ENCODE measurements around the gene COG1.

DNA sequence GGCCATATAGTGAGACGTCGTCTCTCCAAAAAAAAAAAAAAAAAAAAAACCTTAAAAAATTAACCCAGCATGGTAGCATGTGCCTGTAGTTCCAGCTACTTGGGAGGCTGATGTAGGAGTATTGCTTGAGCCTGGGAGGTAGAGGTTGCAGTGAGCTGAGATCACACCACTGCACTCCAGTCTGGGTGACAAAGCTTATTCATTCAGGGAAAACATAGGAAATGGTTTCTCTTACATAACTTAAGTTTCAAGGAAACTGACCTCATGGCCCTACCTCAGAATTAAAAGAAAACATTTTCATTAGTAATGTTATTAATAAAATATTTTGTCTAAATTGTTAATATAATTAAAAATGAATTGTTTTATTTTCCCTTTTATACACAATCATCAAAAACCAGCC is 31.4 kb downstream of the COG1 start:
- TF ChIP-seq, protein P1, sequence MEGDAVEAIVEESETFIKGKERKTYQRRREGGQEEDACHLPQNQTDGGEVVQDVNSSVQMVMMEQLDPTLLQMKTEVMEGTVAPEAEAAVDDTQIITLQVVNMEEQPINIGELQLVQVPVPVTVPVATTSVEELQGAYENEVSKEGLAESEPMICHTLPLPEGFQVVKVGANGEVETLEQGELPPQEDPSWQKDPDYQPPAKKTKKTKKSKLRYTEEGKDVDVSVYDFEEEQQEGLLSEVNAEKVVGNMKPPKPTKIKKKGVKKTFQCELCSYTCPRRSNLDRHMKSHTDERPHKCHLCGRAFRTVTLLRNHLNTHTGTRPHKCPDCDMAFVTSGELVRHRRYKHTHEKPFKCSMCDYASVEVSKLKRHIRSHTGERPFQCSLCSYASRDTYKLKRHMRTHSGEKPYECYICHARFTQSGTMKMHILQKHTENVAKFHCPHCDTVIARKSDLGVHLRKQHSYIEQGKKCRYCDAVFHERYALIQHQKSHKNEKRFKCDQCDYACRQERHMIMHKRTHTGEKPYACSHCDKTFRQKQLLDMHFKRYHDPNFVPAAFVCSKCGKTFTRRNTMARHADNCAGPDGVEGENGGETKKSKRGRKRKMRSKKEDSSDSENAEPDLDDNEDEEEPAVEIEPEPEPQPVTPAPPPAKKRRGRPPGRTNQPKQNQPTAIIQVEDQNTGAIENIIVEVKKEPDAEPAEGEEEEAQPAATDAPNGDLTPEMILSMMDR (IDR thresholded peaks at IDR 0.05): no peak
- no peak for TF ChIP-seq POLR2A (IDR thresholded peaks at IDR 0.05)

Measured in esophagus squamous epithelium (tissue), 4 donors.